ENCODE results near the gene FBXL20. TPM values are rescaled to one million over a fixed set of nuclear protein-coding genes. Genes with fewer than 3 reads are reported as not detected.

Gene FBXL20
- total RNA-seq, 1 donor from 2014 or later = 29.9 TPM

DNA sequence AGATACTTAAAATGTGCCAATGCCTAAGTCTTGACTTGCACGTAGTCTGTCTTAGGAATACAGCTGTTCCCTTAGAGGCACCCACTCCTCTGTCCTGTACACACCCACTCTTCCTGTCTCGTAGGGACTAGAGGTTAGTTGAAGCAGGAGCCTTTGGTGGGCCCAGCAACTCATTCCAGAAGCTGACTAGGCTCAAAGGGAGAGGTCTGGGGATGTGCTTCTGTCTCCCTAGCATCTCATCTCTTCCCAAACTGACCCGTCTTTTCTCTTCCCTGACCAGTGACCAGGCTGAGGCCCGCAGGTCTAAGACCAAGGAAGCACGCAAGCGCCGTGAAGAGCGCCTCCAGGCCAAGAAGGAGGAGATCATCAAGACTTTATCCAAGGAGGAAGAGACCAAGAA is 197.2 kb downstream of the FBXL20 start:
- no peak for DNase-seq (ENCODE audit: low spot score)

Other genes with a start within 250 kb of the FBXL20 start
- 9.9 TPM for gene PLXDC1, start 250.0 kb downstream of the FBXL20 start, total RNA-seq (ENCODE audit: insufficient read depth, low replicate concordance)
- gene ARL5C, start 235.5 kb downstream of the FBXL20 start, total RNA-seq (ENCODE audit: insufficient read depth, low replicate concordance) = 2.6 TPM
- gene CACNB1, start 204.0 kb downstream of the FBXL20 start, total RNA-seq (ENCODE audit: insufficient read depth, low replicate concordance) = 4.8 TPM
- 1,371 TPM for gene RPL19, start 201.3 kb downstream of the FBXL20 start, total RNA-seq (ENCODE audit: insufficient read depth, low replicate concordance)
- gene STAC2, start 175.7 kb downstream of the FBXL20 start, total RNA-seq (ENCODE audit: insufficient read depth, low replicate concordance) = 0.24 TPM
- gene MED1, start 49.6 kb upstream of the FBXL20 start, total RNA-seq (ENCODE audit: insufficient read depth, low replicate concordance) = 12.3 TPM
- gene CDK12, start 59.9 kb upstream of the FBXL20 start, total RNA-seq (ENCODE audit: insufficient read depth, low replicate concordance) = 19.0 TPM
- 1.4 TPM for gene NEUROD2, start 206.3 kb upstream of the FBXL20 start, total RNA-seq (ENCODE audit: insufficient read depth, low replicate concordance)
- gene PPP1R1B, start 225.3 kb upstream of the FBXL20 start, total RNA-seq (ENCODE audit: insufficient read depth, low replicate concordance) = 6.5 TPM
- 20.5 TPM for gene STARD3, start 235.5 kb upstream of the FBXL20 start, total RNA-seq (ENCODE audit: insufficient read depth, low replicate concordance)

All from umbilical cord (tissue), 2 donors.